ENCODE measurements around the gene THOC7. TPM values are rescaled to one million over a fixed set of nuclear protein-coding genes. Genes with fewer than 3 reads are reported as not detected.

THOC7 gene
- total RNA-seq, 4 donors from 2014 or later = 39.2 to 68.7 (median 41.8) TPM

DNA sequence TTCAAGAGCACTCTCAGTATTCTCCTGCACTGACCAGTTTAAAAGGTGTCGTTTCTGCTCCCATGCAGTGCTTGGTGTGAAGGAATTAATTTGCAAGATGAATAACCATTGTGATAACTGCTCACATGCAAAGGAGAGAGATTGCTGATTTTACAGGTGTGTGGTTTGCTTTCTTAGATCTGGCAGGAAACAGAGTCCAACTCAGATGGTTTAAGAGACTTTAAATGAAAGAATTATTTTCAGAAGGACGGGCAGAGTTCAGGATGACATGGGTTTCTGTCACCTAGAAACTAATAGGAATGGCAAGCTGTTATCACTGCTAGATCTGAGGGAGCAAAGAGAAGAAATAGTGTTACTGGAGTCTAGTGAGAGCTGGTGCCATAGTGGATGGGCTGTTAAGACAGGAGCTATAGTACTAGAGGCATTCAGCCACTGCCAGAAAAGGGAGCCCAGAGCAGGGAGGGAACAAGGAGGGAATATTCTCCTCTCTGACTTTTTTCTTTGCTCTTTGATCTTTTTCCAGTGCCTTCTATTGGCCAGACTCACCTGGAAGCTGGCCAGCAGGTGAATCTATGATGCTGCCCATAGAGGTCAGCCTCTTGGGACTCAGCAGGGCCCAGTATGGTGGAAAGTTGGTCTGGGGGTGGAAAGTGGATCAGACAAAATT, 14.9 kb upstream of the THOC7 start:
- TF ChIP-seq, protein P1, sequence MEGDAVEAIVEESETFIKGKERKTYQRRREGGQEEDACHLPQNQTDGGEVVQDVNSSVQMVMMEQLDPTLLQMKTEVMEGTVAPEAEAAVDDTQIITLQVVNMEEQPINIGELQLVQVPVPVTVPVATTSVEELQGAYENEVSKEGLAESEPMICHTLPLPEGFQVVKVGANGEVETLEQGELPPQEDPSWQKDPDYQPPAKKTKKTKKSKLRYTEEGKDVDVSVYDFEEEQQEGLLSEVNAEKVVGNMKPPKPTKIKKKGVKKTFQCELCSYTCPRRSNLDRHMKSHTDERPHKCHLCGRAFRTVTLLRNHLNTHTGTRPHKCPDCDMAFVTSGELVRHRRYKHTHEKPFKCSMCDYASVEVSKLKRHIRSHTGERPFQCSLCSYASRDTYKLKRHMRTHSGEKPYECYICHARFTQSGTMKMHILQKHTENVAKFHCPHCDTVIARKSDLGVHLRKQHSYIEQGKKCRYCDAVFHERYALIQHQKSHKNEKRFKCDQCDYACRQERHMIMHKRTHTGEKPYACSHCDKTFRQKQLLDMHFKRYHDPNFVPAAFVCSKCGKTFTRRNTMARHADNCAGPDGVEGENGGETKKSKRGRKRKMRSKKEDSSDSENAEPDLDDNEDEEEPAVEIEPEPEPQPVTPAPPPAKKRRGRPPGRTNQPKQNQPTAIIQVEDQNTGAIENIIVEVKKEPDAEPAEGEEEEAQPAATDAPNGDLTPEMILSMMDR (IDR thresholded peaks at IDR 0.05) = no peak
- ATAC-seq (ENCODE audit: low FRiP score) (no peak), DNase-seq (ENCODE audit: low spot score) (no peak)

DNA sequence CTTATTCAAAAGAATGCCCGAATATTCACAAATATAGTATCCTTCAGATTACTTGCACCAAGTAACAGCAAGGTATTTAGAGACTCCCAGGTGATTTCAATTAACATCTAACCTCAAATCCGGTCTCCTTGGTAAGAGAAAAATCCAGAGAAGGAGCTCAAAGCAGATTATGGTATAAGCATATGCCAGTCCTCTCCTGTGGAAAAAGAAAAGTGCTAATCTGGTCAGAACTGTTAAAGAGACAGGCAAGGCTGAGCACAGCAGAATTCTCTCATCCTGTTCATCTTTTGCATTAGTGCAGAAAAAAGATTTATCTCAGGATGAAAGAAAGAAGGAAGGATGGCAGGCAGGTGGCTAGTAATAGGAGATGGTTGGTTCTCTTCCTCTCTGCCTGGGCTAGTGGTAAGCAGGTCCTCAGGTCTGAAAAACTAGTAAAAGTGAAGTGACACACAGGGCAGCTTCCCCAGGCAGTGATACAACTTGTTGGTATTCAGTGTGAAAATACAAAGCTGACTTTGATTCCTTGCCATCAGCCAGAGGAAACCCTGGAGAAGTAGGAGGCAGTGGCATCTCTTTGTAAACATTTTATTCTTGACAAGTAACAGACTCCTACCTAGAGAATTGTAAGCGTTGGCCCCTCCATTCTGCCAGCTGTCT, 14.3 kb upstream of the THOC7 start:
- DNase-seq (ENCODE audit: low spot score) = no peak
- TF ChIP-seq, protein P1 (IDR thresholded peaks at IDR 0.05) = no peak
- no peak for ATAC-seq (ENCODE audit: low FRiP score)

DNA sequence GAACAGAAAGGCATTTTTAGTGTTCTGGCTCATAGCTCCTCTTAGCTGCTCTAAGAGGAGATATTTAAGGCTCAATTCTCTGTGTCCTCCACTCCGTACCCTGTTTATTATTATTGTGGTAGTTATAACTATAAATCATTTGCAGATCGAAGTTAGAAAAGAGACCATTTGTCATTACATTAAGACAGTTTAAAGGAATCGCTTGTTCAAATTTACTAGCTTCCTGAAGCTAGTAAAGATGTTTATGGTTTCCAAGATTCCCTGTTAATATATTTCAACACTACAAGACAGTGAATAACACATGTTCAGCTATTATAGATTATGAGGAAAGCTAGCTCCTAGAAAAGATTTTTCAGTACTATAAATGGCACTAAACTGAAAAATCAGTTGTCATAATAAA, 12.7 kb upstream of the THOC7 start:
- TF ChIP-seq, protein P1 (IDR thresholded peaks at IDR 0.05) = no peak
- DNase-seq (ENCODE audit: low spot score) (no peak), ATAC-seq (ENCODE audit: low FRiP score) (no peak)

DNA sequence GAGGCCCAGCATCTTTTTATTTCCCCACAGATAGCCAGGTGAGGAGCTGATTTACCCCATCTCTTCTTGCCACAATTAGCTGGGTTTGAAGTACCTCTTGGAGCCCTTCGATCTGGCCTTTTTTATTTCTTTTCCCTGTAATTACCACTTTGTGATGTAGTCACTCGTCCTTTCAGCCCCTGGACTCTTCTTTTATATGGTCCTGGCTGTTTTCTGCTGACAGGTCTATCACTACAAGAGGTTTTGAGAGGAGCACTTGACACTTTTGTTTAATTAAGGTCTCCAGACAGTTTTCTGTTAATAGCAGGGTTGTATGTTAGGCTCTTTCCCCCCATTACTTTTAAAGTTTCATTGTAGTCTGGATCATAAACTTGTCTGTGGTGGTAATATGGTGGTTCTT, 11.9 kb upstream of the THOC7 start:
- ATAC-seq (ENCODE audit: low FRiP score) (no peak), DNase-seq (ENCODE audit: low spot score) (no peak)
- TF ChIP-seq, protein P1 (IDR thresholded peaks at IDR 0.05) = no peak

DNA sequence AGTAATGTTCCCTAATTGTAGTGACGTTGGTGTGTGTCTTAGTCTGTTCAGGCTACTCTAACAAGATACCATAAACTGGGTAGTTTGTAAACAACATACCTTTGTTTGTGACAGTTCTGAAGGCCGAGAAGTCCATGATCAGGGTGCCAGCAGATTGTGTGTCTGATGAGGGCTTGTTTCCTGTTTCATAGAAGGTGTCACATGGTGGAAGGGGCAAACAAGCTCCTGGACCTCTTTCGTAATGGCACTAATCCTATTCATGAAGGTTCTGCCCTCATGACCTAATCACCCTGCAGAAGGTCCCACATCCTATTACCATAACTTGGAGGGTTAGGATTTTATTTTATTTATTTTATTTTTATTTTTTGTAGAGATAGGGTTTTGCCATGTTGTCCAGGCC, 11.2 kb upstream of the THOC7 start:
- ATAC-seq (ENCODE audit: low FRiP score) = no peak

DNA sequence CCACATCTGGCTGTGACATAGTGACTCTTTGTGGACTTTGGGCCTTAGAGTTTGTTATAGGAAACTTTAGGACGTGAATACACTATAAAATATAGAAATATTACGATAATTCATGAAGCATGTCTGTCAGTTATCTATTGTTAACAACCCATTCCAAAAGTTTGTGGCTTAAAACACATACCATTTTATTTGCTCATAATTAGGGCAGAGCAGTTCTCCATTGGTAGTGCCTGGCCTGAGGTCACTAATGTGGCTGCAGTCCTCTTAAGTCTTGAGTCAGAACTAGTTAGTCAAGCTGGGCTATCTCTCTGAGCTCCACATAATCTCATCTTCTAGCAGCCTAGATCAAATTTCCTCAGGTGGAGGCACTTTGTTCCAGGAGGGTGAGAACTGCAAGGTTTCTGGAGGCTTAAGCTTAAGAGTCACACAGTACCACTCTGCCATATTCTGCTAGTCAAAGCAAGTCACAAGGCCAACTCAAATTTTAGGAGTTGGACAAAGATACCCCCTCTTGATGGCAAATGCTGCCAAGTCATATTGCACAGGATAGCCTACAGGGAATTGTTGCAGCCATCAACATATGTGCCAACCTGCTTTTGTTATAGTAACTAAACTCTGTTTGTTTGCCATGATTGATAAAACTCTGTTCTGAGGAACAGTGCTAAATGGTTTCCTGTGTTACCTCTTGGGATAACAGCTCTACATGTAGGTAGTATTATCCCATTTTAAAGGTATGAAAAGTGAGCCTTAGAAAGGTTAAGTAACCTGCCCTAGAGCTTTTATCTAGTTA, 8.7 kb upstream of the THOC7 start:
- TF ChIP-seq, protein P1 (IDR thresholded peaks at IDR 0.05) = no peak
- ATAC-seq (ENCODE audit: low FRiP score) = no peak

More for the DNA sequence above, 11.2 kb upstream of the THOC7 start:
- no peak for DNase-seq (ENCODE audit: low spot score)
- TF ChIP-seq, protein P1 (IDR thresholded peaks at IDR 0.05) = no peak

More for the DNA sequence above, 8.7 kb upstream of the THOC7 start:
- DNase-seq (ENCODE audit: low spot score) = no peak

Measured in omental fat pad (tissue), 4 donors.